M059J (cell line): Measurements from ENCODE around the gene CERS6. TPM values are rescaled to one million over a fixed set of nuclear protein-coding genes. Genes with fewer than 3 reads are reported as not detected.
A peak's percentile ranks its signal among the peaks of the same experiment; 100 is the strongest.
"Not testable (repeated sequence)": the region's sequence is repeated elsewhere in the genome, so short reads cannot be mapped to it uniquely, and the experiment has no call there.

Source experiments
- DNase-seq: peaks from one replicate; pipeline ENCODE4 v3.0.0-alpha.2; 2012; ENCODE audit warnings: low read depth
- total RNA-seq: library from RNA; depleted of rRNA; stranded (reverse); fragments of >200 nt; shearing (Covaris generic); gene quantifications from 2 replicates; pipeline ENCODE4 v1.2.3, GENCODE V29; 2014; rRNA removed

CERS6 gene
- 13.9 and 22.8 TPM in 2 replicates for total RNA-seq

GRCh38 chr2:168455645-168456520 is at the start of gene CERS6:
TSS of gene CERS6 (plus strand) at chr2:168456272. CDS start at chr2:168456449, 177 bp downstream.
- peak; percentile 90 for DNase-seq

- not testable (repeated sequence) for DNase-seq
Measured at GRCh38 chr2:168412301-168412700, 43.8 kb upstream of the CERS6 start.

GRCh38 chr2:168413101-168413500 is 43.0 kb upstream of the CERS6 start:
- not testable (repeated sequence) for DNase-seq

- no peak for DNase-seq
Measured at GRCh38 chr2:168416555-168416954, 39.5 kb upstream of the CERS6 start.

GRCh38 chr2:168422584-168422983 is 33.5 kb upstream of the CERS6 start:
- peak; percentile 4 for DNase-seq

GRCh38 chr2:168424112-168424951 is 31.7 kb upstream of the CERS6 start:
- DNase-seq = peak; percentile 4

- no peak for DNase-seq
Measured at GRCh38 chr2:168424971-168425370, 31.1 kb upstream of the CERS6 start.

GRCh38 chr2:168426861-168427260 is 29.2 kb upstream of the CERS6 start:
- DNase-seq = no peak

- DNase-seq = peak; percentile 62
Measured at GRCh38 chr2:168427451-168427850, 28.6 kb upstream of the CERS6 start.

- DNase-seq = no peak
Measured at GRCh38 chr2:168428431-168428830, 27.6 kb upstream of the CERS6 start.

GRCh38 chr2:168429988-168430387 is 26.1 kb upstream of the CERS6 start:
- no peak for DNase-seq

GRCh38 chr2:168430431-168430830 is 25.6 kb upstream of the CERS6 start:
- no peak for DNase-seq

GRCh38 chr2:168431301-168432024 is 24.6 kb upstream of the CERS6 start:
- no peak for DNase-seq

- DNase-seq = no peak
Measured at GRCh38 chr2:168432100-168432499, 24.0 kb upstream of the CERS6 start.

GRCh38 chr2:168432565-168433186 is 23.4 kb upstream of the CERS6 start:
- no peak for DNase-seq

- no peak for DNase-seq
Measured at GRCh38 chr2:168433527-168433926, 22.5 kb upstream of the CERS6 start.

- DNase-seq = no peak
Measured at GRCh38 chr2:168434146-168434545, 21.9 kb upstream of the CERS6 start.

GRCh38 chr2:168436840-168437239 is 19.2 kb upstream of the CERS6 start:
- no peak for DNase-seq

GRCh38 chr2:168438553-168438952 is 17.5 kb upstream of the CERS6 start:
- DNase-seq = no peak

GRCh38 chr2:168439536-168439935 is 16.5 kb upstream of the CERS6 start:
- DNase-seq = peak; percentile 34

- no peak for DNase-seq
Measured at GRCh38 chr2:168441214-168441872, 14.7 kb upstream of the CERS6 start.
